C4-2B (cell line): ENCODE results near the gene TAS1R1.

Experiments used
- CTCF ChIP-seq: fragments of 450-650 bp; conservative IDR thresholded peaks from 2 replicates; pipeline ENCODE4 v1.5.1; 2017; ENCODE audit warnings: mild to moderate bottlenecking
- ZFX ChIP-seq: fragments of 450-650 bp; IDR thresholded peaks from 2 replicates; pipeline ENCODE4 v1.6.1; 2017

DNA sequence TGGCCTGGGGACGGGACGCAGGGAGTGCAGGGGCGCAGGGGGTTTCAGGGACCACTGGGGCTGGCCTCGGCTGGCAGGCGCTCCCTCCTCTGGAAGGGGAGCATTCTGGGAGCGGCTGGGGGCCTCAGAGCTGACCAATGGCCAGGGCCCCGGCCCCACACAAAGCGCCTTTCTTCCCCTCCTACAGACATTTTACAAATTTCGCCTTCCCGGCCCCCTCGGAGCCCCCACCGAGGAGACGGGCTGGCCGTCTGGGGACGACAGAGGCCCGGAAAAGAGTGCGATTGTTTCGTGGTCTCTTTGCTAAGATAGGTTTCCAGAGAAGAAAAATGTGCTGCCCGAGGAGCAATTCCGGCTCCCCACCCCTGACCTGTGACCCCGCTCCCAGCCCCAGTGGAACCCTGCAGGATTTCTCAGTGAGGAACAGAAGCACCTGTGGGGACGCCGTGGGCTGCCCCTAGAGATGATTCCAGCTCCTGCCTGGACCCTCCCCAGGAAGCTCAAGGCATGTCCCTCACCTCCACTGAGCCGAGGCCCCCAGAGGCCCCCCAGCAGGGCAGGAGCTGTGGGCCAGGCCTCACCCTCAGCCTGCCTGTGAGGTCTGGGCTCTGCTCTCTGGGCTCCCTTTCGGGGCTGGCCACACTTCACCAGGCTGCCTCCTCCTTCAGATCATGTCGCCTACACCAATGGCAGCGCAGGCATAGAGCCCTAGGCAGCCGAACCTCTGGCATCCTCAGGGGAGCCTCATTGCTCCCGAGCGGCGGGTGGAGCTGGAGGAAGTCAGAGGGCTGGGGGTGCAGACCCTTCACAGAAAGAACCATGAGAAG is 48.7 kb upstream of the TAS1R1 start:
- TF ChIP-seq CTCF, result no peak
- TF ChIP-seq ZFX, result no peak
